Activated CD4-positive, alpha-beta T cell treated with anti-CD3 and anti-CD28 coated beads for 24 hours (primary cell): ENCODE data around the gene HOXD4.

ENCODE experiments used
- DNase-seq, 2 donors: peaks; one replicate each; pipeline ENCODE4 v3.0.0-alpha.2; 2020; ENCODE audit warnings: low read depth in 2 of 2

Gene HOXD4

DNA sequence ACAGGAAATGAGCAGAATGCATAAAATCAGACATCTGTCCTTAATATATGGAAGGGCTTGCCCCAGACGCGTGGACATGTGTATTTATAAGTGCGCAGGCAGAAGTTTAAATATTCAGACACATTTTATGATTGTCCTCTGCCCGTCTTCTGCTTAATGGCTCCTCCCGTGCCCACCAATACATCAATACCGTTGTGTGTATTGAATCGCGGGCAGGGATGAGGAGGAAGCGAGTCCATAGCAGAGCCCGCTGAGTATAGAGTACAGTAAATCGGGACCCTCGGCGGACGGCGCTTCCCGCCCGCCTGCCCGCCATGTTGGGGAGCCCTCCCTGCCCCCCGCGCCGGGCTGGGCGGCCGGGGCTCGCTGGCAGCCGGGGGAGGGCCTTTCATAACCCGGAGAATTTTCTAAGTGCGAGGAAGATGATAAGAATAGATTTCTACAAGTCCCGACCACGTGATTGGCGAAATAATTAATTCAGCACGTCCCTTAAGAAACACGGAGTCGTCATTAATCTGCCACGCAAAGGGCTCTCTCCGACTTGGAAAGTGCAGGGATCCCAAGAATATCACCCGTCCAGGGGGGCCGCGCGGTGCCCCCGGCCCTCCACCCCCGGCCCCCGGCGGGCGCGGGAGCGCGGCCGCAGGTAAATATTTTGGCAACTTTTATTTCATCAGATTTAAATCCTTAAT, 5.6 kb downstream of the HOXD4 start, which contains the start of gene HOXD3:
HOXD3 (plus strand) TSS at position 501 of the 692 bp plus-strand sequence. CDS start 11,808 bp downstream, outside the sequence.
- no peak for DNase-seq

DNA sequence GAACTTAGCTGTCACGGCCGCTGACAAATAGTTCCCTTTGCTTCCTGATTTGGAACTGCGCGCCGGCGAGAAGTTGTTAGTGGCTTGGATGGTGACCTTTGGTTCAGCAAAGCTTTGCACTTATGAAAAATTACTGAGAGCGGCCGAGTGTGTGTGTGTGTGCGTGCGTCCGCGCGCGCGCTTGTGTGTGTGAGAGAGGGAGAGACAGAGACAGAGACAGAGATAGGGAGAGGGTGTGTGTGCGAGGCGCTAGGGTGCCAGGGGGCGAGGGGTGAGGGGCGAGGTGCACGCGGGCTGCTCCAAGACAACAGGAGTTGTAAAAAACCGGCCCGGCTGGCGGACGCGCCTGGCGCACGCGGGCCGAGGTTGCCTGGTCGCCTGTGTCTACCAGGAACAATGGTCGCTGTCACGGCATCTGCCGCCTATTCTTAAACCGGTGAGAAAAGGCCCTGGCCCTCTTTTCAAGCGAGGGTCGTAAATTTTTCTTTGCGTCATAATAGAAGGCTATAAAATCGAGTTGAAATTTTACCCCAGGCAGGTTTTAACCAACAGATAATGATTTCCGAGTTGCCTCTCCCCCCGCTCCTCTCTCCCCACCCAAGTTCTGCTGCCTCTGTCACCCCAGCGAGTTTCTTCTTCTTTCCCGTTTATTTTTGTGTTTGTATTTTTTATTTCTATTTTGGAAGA, 6.3 kb downstream of the HOXD4 start:
- DNase-seq: no peak

GRCh38 chr2:176158186-176158591, 6.8 kb downstream of the HOXD4 start:
- DNase-seq: no peak

- DNase-seq: no peak
These were observed 7.7 kb downstream of the HOXD4 start for GRCh38 chr2:176158855-176159662.

DNA sequence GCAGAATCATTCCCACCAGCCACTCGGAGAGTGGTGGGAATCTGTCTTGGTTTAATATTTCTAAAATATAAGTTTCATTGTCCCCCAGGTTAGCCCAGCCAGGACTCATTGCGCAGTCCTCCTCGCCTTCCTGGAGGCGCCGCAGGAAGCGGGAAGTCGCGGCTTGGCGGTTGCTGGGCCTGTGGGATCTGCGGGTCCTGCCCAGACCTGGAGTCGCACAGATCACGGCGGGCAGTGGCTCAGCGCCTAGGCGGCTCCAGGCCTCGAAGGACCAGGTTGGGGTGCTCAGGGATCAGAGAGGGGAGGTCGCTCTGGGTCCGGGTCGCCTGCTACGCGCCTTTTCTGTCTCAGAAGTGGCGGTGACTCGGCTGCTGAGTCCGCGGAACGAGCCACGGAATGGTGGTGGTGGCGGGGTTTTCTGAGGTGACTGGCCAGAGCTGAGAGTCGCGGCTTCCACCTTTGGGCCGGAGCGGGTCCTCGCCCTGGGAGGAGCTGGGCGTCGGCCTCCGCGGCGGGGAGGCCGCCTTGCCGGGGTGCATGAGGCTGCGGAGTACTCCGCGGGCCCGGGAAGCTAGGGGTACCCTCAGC, 8.4 kb downstream of the HOXD4 start:
- DNase-seq: no peak

DNA sequence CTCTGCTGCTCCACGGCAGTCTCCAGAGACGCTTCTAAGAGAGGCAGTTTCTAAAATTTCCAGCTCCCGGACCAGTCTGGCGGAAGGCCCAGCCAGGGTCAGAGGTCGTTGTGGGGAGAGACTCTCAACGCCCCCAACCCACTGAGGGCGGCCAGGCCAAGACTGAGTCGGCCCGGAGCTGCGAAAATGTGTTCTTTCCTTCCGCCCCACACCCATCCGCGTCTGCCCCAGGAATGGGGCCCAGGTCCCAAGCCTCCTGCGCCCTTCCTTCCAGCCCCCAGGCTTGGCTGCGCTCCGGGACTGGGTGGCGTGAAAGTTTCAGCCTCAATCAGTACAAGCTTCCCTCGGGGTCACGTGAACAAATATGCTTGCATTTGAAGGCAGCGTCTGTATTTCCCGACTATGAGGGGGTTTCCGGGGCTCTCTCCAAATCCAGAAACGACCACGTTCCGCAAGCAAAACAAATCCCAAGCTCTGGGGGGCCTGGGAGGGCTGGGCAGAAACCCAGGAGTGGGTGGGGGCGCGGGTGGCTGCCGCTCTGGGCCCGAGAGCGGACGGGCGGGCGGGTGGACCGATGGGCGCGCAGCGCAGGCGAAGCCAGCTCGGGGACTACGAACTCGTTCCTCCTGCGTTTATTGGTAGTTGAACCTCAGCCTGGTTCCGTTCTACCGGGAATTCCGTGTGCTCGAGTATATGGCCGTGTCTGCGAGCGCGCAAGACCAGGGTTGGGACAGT, 9.1 kb downstream of the HOXD4 start:
- DNase-seq: no peak

GRCh38 chr2:176160986-176161824, 9.9 kb downstream of the HOXD4 start:
- DNase-seq: no peak

DNA sequence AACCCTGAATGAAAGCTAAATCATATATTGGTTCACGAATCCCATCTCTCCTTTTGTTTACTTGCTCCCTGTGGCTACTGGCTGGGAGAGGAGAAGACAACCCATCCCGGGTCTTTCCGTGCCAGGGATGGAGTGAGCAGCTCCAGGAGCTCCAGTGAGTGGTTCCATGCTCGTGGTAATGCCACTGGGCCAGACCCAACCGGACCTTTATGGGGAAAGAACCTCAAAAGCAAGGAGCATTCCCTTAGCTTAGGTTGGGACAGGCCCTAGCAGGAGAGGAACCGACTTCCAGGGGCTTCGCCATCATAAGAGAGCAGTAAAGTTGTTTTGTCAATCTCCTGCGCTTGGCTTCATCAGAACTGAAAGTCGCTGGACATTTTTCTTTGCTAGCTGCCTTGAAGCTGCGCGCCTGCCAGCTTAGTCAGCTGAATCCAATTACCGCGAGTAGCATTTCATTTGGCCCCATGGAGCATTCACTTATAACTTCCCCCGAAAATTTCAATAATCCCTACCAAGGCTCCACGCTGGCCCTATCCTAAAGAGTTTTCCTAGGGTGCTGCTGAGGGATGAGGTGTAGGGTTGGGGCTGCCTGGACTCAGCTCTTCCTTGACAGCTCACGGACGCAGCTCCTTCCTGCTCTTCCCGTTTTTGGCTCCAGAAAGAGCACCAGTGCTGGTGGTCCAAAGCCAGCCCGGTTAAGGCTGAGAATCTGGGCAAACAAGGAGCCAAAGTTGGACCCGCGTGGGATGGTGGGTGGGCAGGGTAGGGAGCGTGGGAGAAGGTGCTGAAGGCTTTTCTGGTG, 10.7 kb downstream of the HOXD4 start:
- DNase-seq: no peak

GRCh38 chr2:176162911-176163671, 11.7 kb downstream of the HOXD4 start:
- DNase-seq: no peak

GRCh38 chr2:176163672-176164056, 12.3 kb downstream of the HOXD4 start:
- DNase-seq: no peak

DNA sequence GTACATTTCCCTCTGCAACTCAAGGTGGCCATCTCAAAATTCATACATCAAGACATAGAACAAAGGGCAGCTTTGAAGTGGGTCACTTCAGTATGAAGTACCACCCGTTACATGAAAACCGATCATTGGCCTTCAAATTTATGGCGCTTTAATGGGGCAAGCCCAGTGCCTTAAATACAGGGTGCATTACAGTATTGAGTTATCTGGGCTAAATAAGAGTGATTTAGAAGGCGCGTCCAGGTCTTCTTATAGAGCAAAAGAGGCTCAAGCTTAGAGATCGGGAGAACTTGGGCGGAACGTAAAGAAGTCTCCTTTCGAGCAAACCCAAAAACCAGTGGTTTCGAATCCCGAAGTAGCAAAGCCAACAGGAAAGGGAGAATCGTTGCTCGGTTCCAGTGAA, 12.9 kb downstream of the HOXD4 start:
- no peak for DNase-seq

- DNase-seq: no peak
These were observed 13.4 kb downstream of the HOXD4 start for GRCh38 chr2:176164611-176165369.

DNA sequence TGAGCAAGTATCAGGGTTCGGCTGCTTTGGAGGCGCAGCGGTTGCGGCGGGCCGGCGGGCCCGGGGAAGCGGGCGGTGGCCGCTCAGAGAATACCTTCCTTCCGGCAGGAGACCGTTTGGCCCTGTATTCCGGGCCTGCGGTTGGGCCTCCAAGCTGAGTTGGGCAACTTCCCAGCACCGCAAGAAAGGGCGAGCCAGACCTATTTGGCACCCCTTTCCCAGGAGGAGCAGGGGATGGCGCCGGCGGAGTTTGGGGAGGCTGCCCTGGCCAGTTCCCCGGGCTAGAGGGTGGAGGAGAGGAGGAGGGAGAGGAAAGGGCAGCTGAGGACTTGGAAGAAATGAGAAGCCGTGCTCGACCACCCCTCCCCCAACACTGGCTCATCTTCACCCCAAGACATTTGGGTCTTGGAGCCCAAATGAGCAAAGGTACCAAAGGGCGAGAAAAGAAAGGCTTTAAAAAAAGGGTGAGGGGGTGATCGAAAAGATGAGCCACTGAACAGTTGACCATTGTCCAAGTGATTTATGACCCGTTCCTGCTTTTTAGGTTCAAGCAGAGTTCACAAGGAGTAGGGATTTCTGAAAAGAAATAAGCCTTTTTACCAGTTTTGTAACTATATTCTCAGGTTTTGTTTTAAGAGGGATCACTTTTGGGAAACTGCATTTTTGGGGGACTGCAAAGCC, 14.2 kb downstream of the HOXD4 start:
- no peak for DNase-seq

GRCh38 chr2:176166272-176166671, 14.9 kb downstream of the HOXD4 start:
- no peak for DNase-seq

DNA sequence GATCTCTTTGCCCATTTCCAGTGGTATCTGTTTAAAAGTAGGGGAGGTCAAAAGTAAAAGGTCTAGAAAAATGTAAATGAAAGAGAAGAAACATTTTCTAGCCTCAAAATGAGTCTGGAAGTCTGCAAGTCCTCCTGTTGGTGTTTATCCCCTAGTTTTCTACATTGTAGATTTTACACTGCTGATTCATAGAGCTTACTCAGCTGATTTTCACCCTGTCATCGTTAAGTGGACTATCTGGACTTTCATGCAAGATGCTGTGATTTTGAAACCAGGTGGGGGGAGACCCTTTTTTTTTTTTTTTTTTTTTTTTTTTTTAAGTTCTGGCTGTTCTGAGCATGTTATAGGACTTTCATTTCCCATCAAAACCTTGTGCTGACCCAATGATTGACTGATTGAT, 16.0 kb downstream of the HOXD4 start:
- DNase-seq: no peak

DNA sequence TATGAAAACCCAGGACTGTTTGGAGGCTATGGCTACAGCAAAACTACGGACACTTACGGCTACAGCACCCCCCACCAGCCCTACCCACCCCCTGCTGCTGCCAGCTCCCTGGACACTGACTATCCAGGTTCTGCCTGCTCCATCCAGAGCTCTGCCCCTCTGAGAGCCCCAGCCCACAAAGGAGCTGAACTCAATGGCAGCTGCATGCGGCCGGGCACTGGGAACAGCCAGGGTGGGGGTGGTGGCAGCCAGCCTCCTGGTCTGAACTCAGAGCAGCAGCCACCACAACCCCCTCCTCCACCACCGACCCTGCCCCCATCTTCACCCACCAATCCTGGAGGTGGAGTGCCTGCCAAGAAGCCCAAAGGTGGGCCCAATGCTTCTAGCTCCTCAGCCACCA, 17.8 kb downstream of the HOXD4 start:
- DNase-seq: no peak

DNA sequence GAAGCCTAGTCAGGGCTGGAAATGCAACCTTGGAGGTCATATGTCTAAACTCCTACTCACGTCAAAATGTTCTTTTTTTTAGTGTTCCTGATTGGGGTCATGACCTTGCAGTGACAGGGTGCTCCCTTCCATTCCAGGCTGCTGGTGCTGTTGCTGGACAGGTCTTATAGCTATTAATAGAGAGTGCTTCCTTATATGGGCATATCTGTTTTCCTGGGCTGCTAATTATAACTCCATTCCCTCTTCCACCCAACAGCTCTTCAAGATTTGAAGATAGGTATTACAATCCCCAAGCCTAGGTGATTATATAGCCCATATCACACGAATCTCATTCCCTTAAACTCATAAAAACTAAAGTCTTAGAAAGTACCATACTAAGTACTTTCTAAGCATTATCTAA, 18.4 kb downstream of the HOXD4 start:
- no peak for DNase-seq
